Trophoblast cell (in vitro differentiated cells and primary cell): Measurements from ENCODE around the gene SURF6.

Source experiments
- DNase-seq, 2 donors: peaks; one replicate each; pipeline ENCODE4 v3.0.0-alpha.2; 2016
- H2AFZ ChIP-seq: 2 replicates; pipeline ENCODE4 v1.6.1; 2013; ENCODE audit warnings: low read length, moderate library complexity, mild to moderate bottlenecking; ENCODE audit not compliant: insufficient read depth, poor library complexity
- H2AK5ac ChIP-seq: 2 replicates; pipeline ENCODE4 v1.6.1; 2013; ENCODE audit warnings: mild to moderate bottlenecking, low read length
- H2BK120ac ChIP-seq: 2 replicates; pipeline ENCODE4 v1.6.1; 2013; ENCODE audit warnings: low read length, mild to moderate bottlenecking, moderate library complexity; ENCODE audit not compliant: insufficient read depth, poor library complexity
- H2BK12ac ChIP-seq: 2 replicates; pipeline ENCODE4 v1.6.1; 2013; ENCODE audit warnings: mild to moderate bottlenecking, low read length, moderate library complexity
- H2BK5ac ChIP-seq: 2 replicates; pipeline ENCODE4 v1.6.1; 2013; ENCODE audit warnings: low read length, low read depth, moderate library complexity, mild to moderate bottlenecking; ENCODE audit not compliant: poor library complexity
- H3K14ac ChIP-seq: 2 replicates; pipeline ENCODE4 v1.6.1; 2013; ENCODE audit warnings: mild to moderate bottlenecking, low read length
- H3K18ac ChIP-seq: 2 replicates; pipeline ENCODE4 v1.6.1; 2013; ENCODE audit warnings: mild to moderate bottlenecking, low read length
- H3K23ac ChIP-seq: 2 replicates; pipeline ENCODE4 v1.6.1; 2013; ENCODE audit warnings: low read length
- H3K27ac ChIP-seq: 2 replicates; pipeline ENCODE4 v1.5.1; 2013; ENCODE audit warnings: low read depth, mild to moderate bottlenecking, inconsistent platforms, low read length, moderate library complexity
- H3K27me3 ChIP-seq: 2 replicates; pipeline ENCODE4 v1.6.1; 2013; ENCODE audit warnings: inconsistent platforms, mild to moderate bottlenecking, low read length, moderate library complexity; ENCODE audit not compliant: insufficient read depth
- H3K36me3 ChIP-seq, 2 experiments: 1 replicate in 1 of 2; 2 replicates in 1 of 2; pipeline ENCODE4 v1.6.1; 2013; ENCODE audit warnings: low read length in 2 of 2, mild to moderate bottlenecking in 2 of 2, moderate library complexity in 1 of 2; ENCODE audit not compliant: insufficient read depth in 2 of 2, control insufficient read depth in 1 of 2
- H3K4ac ChIP-seq: 2 replicates; pipeline ENCODE4 v1.6.1; 2013; ENCODE audit warnings: low read depth, mild to moderate bottlenecking, low read length, moderate library complexity
- H3K4me1 ChIP-seq, 2 experiments: 1 replicate in 1 of 2; 2 replicates in 1 of 2; pipeline ENCODE4 v1.6.1; 2013; ENCODE audit warnings: low read length in 2 of 2, mild to moderate bottlenecking in 2 of 2, moderate library complexity in 1 of 2; ENCODE audit not compliant: insufficient read depth in 2 of 2, control insufficient read depth in 1 of 2
- H3K4me2 ChIP-seq: 2 replicates; pipeline ENCODE4 v1.6.1; 2013; ENCODE audit warnings: inconsistent platforms, mild to moderate bottlenecking, low read length, moderate library complexity
- H3K4me3 ChIP-seq: 2 replicates; pipeline ENCODE4 v1.5.1; 2013; ENCODE audit warnings: mild to moderate bottlenecking, low read depth, low read length, inconsistent platforms
- H3K79me1 ChIP-seq: one replicate; pipeline ENCODE4 v1.6.1; 2013; ENCODE audit warnings: low read length
- H3K79me2 ChIP-seq: 2 replicates; pipeline ENCODE4 v1.6.1; 2013; ENCODE audit warnings: low read length, mild to moderate bottlenecking; ENCODE audit not compliant: control insufficient read depth, insufficient read depth, poor library complexity
- H3K9ac ChIP-seq: 2 replicates; pipeline ENCODE4 v1.6.1; 2013; ENCODE audit warnings: mild to moderate bottlenecking, low read length
- H3K9me3 ChIP-seq: 2 replicates; pipeline ENCODE4 v1.6.1; 2013; ENCODE audit warnings: low read depth, mild to moderate bottlenecking, control low read depth, inconsistent platforms, low read length; ENCODE audit not compliant: insufficient read depth
- H4K12ac ChIP-seq: 2 replicates; pipeline ENCODE4 v1.6.1; 2013; ENCODE audit warnings: low read depth, mild to moderate bottlenecking, low read length, moderate library complexity
- H4K8ac ChIP-seq: 2 replicates; pipeline ENCODE4 v1.6.1; 2013; ENCODE audit warnings: low read depth, mild to moderate bottlenecking, low read length, moderate library complexity
- H4K91ac ChIP-seq: one replicate; pipeline ENCODE4 v1.6.1; 2013; ENCODE audit warnings: low read depth, mild to moderate bottlenecking, low read length, moderate library complexity
- WGBS: extraction: QIAGEN DNeasy Blood & Tissue Kit; methylation state at CpG from one replicate; pipeline ENCODE4 v1.1.7; 2013; ENCODE audit warnings: missing lambda C conversion rate; ENCODE audit not compliant: insufficient read length, insufficient coverage; ENCODE audit errors: extremely low coverage; 5-methylcytosine and 5-hydroxymethylcytosine counted together

Gene SURF6

DNA sequence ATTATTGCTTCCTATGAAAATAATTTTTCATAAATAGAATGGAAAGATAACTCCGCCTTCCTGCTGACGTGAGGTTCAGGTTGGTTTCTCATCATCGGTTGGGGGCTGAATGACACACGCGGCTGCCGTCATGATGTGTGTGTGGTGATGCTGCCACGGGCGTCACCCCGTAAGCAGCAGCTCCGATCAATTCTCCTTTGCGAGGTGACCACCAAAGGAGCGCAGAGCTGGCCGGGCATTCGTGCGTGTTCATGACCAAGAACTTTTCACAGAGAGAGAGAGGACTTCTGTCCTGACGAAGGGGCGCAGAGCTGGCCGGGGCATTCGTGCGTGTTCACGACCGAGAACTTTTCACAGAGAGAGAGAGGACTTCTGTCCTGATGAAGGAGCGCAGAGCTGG is 30.3 kb downstream of the SURF6 start:
- Histone ChIP-seq H3K27ac (no peak overlapping the region), H3K18ac (no peak overlapping the region), H3K4me1 (no peaks in the 10 kb centered on the region), H3K79me2 (no peaks in the 10 kb centered on the region), H4K12ac (no peak overlapping the region), H2AFZ (no peak overlapping the region), H4K91ac (no peak overlapping the region), H4K8ac (no peak overlapping the region), H3K4me3 (no peak overlapping the region), H2BK12ac (no peak overlapping the region), H3K4me2 (no peak overlapping the region), H3K79me1 (no peaks in the 10 kb centered on the region), H3K9ac (no peak overlapping the region), H2BK5ac (no peak overlapping the region), H3K14ac (no peak overlapping the region), H3K36me3 (no peaks in the 10 kb centered on the region), H2BK120ac (no peak overlapping the region), H3K23ac (no peak overlapping the region), H3K9me3 (peaks cover 7% of the 10 kb centered on the region), H3K4ac (no peak overlapping the region), H2AK5ac (no peak overlapping the region), H3K27me3 (no peaks in the 10 kb centered on the region)
- DNase-seq: no peak
- no CpG with 5 or more reads among the region's 23 CpGs for WGBS

- H3K18ac ChIP-seq: no peak overlapping the region
- no peak overlapping the region for H3K9ac ChIP-seq
- H3K4me3 ChIP-seq: no peak overlapping the region
- no peak overlapping the region for H2BK12ac ChIP-seq
- no peaks in the 10 kb centered on the region for H3K36me3 ChIP-seq
- no peak overlapping the region for H3K4ac ChIP-seq
- H3K79me1 ChIP-seq: no peaks in the 10 kb centered on the region
- H3K27me3 ChIP-seq: no peaks in the 10 kb centered on the region
- no CpG with 5 or more reads among the region's 38 CpGs for WGBS
- H2AFZ ChIP-seq: no peak overlapping the region
- no peak overlapping the region for H4K12ac ChIP-seq
- no peak overlapping the region for H2BK120ac ChIP-seq
- no peaks in the 10 kb centered on the region for H3K4me1 ChIP-seq
- H2BK5ac ChIP-seq: no peak overlapping the region
- H3K9me3 ChIP-seq: peaks cover 7% of the 10 kb centered on the region
- no peaks in the 10 kb centered on the region for H3K79me2 ChIP-seq
- DNase-seq: no peak
- no peak overlapping the region for H3K14ac ChIP-seq
- H3K23ac ChIP-seq: no peak overlapping the region
- no peak overlapping the region for H3K4me2 ChIP-seq
- H4K91ac ChIP-seq: no peak overlapping the region
- no peak overlapping the region for H2AK5ac ChIP-seq
- H3K27ac ChIP-seq: no peak overlapping the region
- H4K8ac ChIP-seq: no peak overlapping the region
Observed at GRCh38 chr9:133304477-133305377, 31.3 kb downstream of the SURF6 start.

- WGBS: no CpG with 5 or more reads among the region's 13 CpGs
- no peak overlapping the region for H3K4me2 ChIP-seq
- H3K18ac ChIP-seq: no peak overlapping the region
- no peaks in the 10 kb centered on the region for H3K79me1 ChIP-seq
- H3K27ac ChIP-seq: no peak overlapping the region
- H3K4ac ChIP-seq: no peak overlapping the region
- no peak overlapping the region for H4K12ac ChIP-seq
- H3K27me3 ChIP-seq: no peaks in the 10 kb centered on the region
- H2AK5ac ChIP-seq: no peak overlapping the region
- H2BK12ac ChIP-seq: no peak overlapping the region
- H3K23ac ChIP-seq: no peak overlapping the region
- H3K9ac ChIP-seq: no peak overlapping the region
- H3K14ac ChIP-seq: no peak overlapping the region
- no peaks in the 10 kb centered on the region for H3K36me3 ChIP-seq
- DNase-seq: no peak
- H2BK120ac ChIP-seq: no peak overlapping the region
- no peak overlapping the region for H2AFZ ChIP-seq
- no peaks in the 10 kb centered on the region for H3K79me2 ChIP-seq
- peaks cover 7% of the 10 kb centered on the region for H3K9me3 ChIP-seq
- no peak overlapping the region for H4K8ac ChIP-seq
- H2BK5ac ChIP-seq: no peak overlapping the region
- no peak overlapping the region for H4K91ac ChIP-seq
- H3K4me3 ChIP-seq: no peak overlapping the region
- no peaks in the 10 kb centered on the region for H3K4me1 ChIP-seq
Observed at GRCh38 chr9:133304158-133304470, 31.9 kb downstream of the SURF6 start.

DNA sequence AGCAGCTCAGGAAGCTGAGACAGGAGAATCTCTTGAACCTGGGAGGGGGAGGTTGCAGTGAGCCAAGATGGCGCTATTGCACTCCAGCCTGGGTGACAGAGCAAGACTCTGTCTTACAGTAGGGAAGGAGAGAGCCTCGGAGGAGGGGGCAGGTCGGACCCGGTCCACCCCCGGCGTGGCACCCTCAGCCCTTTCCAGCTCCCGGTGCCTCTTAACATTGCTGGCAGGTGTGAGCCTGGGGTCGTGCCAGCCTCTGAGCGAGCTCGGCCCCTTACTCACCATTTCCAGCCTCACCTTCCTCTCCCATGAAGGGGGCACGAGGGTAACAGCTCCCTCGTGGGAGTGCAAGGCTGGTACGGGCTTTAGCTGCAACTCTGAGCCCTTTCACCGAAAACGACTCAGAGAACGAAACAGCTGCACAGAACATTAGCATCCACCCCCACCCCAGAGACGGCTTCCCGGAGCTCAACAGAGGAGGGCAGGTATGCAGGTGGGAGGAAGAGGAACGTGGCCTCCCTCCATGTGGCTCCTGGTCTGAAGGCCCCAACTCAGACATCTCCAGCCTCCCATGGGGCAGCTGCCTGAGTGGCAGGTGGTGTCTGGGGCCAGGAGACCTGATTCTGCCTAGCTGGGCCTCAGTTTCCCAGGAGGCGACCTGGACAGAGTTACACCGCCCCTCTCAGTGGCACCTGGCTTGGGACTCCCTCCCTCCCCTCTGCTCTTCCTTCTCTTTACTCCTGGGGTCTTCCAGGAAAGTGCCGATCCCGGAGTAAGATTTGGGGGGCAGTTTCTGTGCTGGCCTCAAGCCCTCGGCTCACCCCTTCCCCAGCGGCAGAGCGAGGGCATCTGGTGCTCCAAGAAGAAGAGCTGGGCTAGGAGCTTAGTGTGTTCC is 32.5 kb downstream of the SURF6 start:
- no peak overlapping the region for H2BK12ac ChIP-seq
- no peak overlapping the region for H3K27ac ChIP-seq
- no peaks in the 10 kb centered on the region for H3K27me3 ChIP-seq

More for the DNA sequence above, 32.5 kb downstream of the SURF6 start:
- H2BK120ac ChIP-seq: no peak overlapping the region
- H2AFZ ChIP-seq: no peak overlapping the region
- no peak overlapping the region for H3K23ac ChIP-seq
- no peak overlapping the region for H3K9ac ChIP-seq
- H3K79me1 ChIP-seq: no peaks in the 10 kb centered on the region
- no peaks in the 10 kb centered on the region for H3K79me2 ChIP-seq
- H3K14ac ChIP-seq: no peak overlapping the region
- no peaks in the 10 kb centered on the region for H3K36me3 ChIP-seq
- DNase-seq: no peak
- WGBS: no CpG with 5 or more reads among the region's 26 CpGs
- H3K9me3 ChIP-seq: peaks cover 7% of the 10 kb centered on the region
- no peak overlapping the region for H3K4ac ChIP-seq
- no peak overlapping the region for H2BK5ac ChIP-seq
- H4K91ac ChIP-seq: no peak overlapping the region
- no peaks in the 10 kb centered on the region for H3K4me1 ChIP-seq
- H3K4me3 ChIP-seq: no peak overlapping the region
- H4K12ac ChIP-seq: no peak overlapping the region
- no peak overlapping the region for H4K8ac ChIP-seq
- no peak overlapping the region for H2AK5ac ChIP-seq
- no peak overlapping the region for H3K4me2 ChIP-seq
- no peak overlapping the region for H3K18ac ChIP-seq
